HG03520 (cell line): Measurements from ENCODE around the gene VCL.
"Not testable (repeated sequence)": the region's sequence is repeated elsewhere in the genome, so short reads cannot be mapped to it uniquely, and the experiment has no call there.

Source experiments
- ATAC-seq: cut with Tn5 transposase; IDR thresholded peaks from one replicate; pipeline ENCODE4 v1.9.1; 2021; ENCODE audit warnings: mild to moderate bottlenecking, moderate library complexity; ENCODE audit not compliant: unreplicated experiment

VCL gene

GRCh38 chr10:74035303-74035702 is 37.4 kb downstream of the VCL start:
- no peak for ATAC-seq

GRCh38 chr10:74036474-74036873 is 38.6 kb downstream of the VCL start:
- no peak for ATAC-seq

- no peak for ATAC-seq
Observed at GRCh38 chr10:74039561-74040145, 41.7 kb downstream of the VCL start.

GRCh38 chr10:74040200-74041126 is 42.5 kb downstream of the VCL start:
- no peak for ATAC-seq

GRCh38 chr10:74044419-74044818 is 46.5 kb downstream of the VCL start:
- ATAC-seq, result no peak

GRCh38 chr10:74047304-74047703 is 49.4 kb downstream of the VCL start:
- ATAC-seq, result no peak

- no peak for ATAC-seq
Observed at GRCh38 chr10:74047871-74048270, 50.0 kb downstream of the VCL start.

- no peak for ATAC-seq
Observed at GRCh38 chr10:74048433-74048832, 50.5 kb downstream of the VCL start.

GRCh38 chr10:74049955-74050354 is 52.0 kb downstream of the VCL start:
- ATAC-seq, result no peak

- no peak for ATAC-seq
Observed at GRCh38 chr10:74050653-74051052, 52.7 kb downstream of the VCL start.

GRCh38 chr10:74051736-74052342 is 53.9 kb downstream of the VCL start:
- no peak for ATAC-seq

- no peak for ATAC-seq
Observed at GRCh38 chr10:74052994-74053393, 55.1 kb downstream of the VCL start.

GRCh38 chr10:74055383-74056049 is 57.6 kb downstream of the VCL start:
- no peak for ATAC-seq

GRCh38 chr10:74056050-74056818 is 58.3 kb downstream of the VCL start:
- no peak for ATAC-seq

GRCh38 chr10:74058071-74058470 is 60.2 kb downstream of the VCL start:
- no peak for ATAC-seq

GRCh38 chr10:74058658-74059057 is 60.7 kb downstream of the VCL start:
- no peak for ATAC-seq

GRCh38 chr10:74061104-74061503 is 63.2 kb downstream of the VCL start:
- ATAC-seq, result no peak

GRCh38 chr10:74061978-74062377 is 64.1 kb downstream of the VCL start:
- not testable (repeated sequence) for ATAC-seq

GRCh38 chr10:74063256-74063655 is 65.3 kb downstream of the VCL start:
- no peak for ATAC-seq
